NCI-H2107 treated with DMSO at 0.1 percent for 48 hours (cell line): ENCODE data around the gene GBX1.

Source experiments
- DNase-seq: peaks from one replicate; lab custom pipeline; 2025; ENCODE audit not compliant: unreplicated experiment; lab: John Stamatoyannopoulos, UW

The GBX1 gene

GRCh38 chr7:151194188-151194587 is 26.7 kb upstream of the GBX1 start:
- no peak for DNase-seq

- no peak for DNase-seq
These were observed 25.9 kb upstream of the GBX1 start for GRCh38 chr7:151193203-151193978.

- DNase-seq: no peak
These were observed 24.6 kb upstream of the GBX1 start for GRCh38 chr7:151192002-151192539.

GRCh38 chr7:151191544-151191943 is 24.1 kb upstream of the GBX1 start:
- no peak for DNase-seq

- DNase-seq: no peak
These were observed 21.5 kb upstream of the GBX1 start for GRCh38 chr7:151189038-151189437.

- DNase-seq: no peak
These were observed 20.7 kb upstream of the GBX1 start for GRCh38 chr7:151188252-151188542.

GRCh38 chr7:151187409-151188251 is 20.1 kb upstream of the GBX1 start:
- DNase-seq: no peak

- no peak for DNase-seq
These were observed 19.3 kb upstream of the GBX1 start, which contains the start of gene ASB10 for GRCh38 chr7:151186640-151187408. TSS of gene ASB10 (minus strand) at chr7:151187250. CDS start at chr7:151187130, 120 bp downstream.

GRCh38 chr7:151185762-151186639 is 18.5 kb upstream of the GBX1 start:
- DNase-seq: no peak

- no peak for DNase-seq
These were observed 13.5 kb upstream of the GBX1 start for GRCh38 chr7:151181011-151181431.

- no peak for DNase-seq
These were observed 12.5 kb upstream of the GBX1 start for GRCh38 chr7:151179946-151180345.

GRCh38 chr7:151179287-151179860 is 11.9 kb upstream of the GBX1 start:
- DNase-seq: no peak

- DNase-seq: no peak
These were observed 11.3 kb upstream of the GBX1 start for GRCh38 chr7:151178831-151179230.

- no peak for DNase-seq
These were observed 10.7 kb upstream of the GBX1 start for GRCh38 chr7:151178236-151178635.

- DNase-seq: no peak
These were observed 9.8 kb upstream of the GBX1 start for GRCh38 chr7:151177310-151177709.

- no peak for DNase-seq
These were observed 8.9 kb upstream of the GBX1 start for GRCh38 chr7:151176401-151176800.

- no peak for DNase-seq
These were observed 8.4 kb upstream of the GBX1 start for GRCh38 chr7:151175793-151176311.

GRCh38 chr7:151175047-151175792 is 7.7 kb upstream of the GBX1 start:
- no peak for DNase-seq
